ENCODE results near the gene LCN1.
A peak's percentile ranks its signal among the peaks of the same experiment; 100 is the strongest.

LCN1 gene

GRCh38 chr9:135501261-135502167 is 19.7 kb upstream of the LCN1 start:
- H3K4me1 ChIP-seq (ENCODE audit: insufficient read depth, low read length), result 0 out of 2 replicates have a peak, but pooled peaks cover 8% of the 10 kb centered on the region
- H3K9ac ChIP-seq (ENCODE audit: low read depth, low read length), result peak overlapping the region; percentile 98
- WGBS, result 45% methylated on average over 38 of the region's 38 CpGs
- H3K27me3 ChIP-seq (ENCODE audit: insufficient read depth, low read length), result 0 out of 2 replicates have a peak, but pooled peaks cover 7% of the 10 kb centered on the region
- H3K27ac ChIP-seq (ENCODE audit: low read depth, low read length), result no peak overlapping the region; the same call in 1 of the 2 replicates
- peaks cover 40% of the 10 kb centered on the region for H3K36me3 ChIP-seq (ENCODE audit: insufficient read depth, low read length)
- H3K9me3 ChIP-seq (ENCODE audit: insufficient read depth, low read depth, low read length), result no peaks in the 10 kb centered on the region
- H3K4me3 ChIP-seq (ENCODE audit: low read length), result peak overlapping the region; percentile 97

GRCh38 chr9:135502168-135502872 is 18.9 kb upstream of the LCN1 start:
- 94% methylated on average over 15 of the region's 15 CpGs for WGBS
- no peak overlapping the region for H3K9ac ChIP-seq (ENCODE audit: low read depth, low read length)
- H3K4me3 ChIP-seq (ENCODE audit: low read length), result 0 out of 2 replicates have a peak overlapping the region, but pooled peaks have one; percentile 10
- H3K4me1 ChIP-seq (ENCODE audit: insufficient read depth, low read length), result 0 out of 2 replicates have a peak, but pooled peaks cover 8% of the 10 kb centered on the region
- peaks cover 40% of the 10 kb centered on the region for H3K36me3 ChIP-seq (ENCODE audit: insufficient read depth, low read length)
- no peak overlapping the region for H3K27ac ChIP-seq (ENCODE audit: low read depth, low read length)
- H3K27me3 ChIP-seq (ENCODE audit: insufficient read depth, low read length), result 0 out of 2 replicates have a peak, but pooled peaks cover 7% of the 10 kb centered on the region
- no peaks in the 10 kb centered on the region for H3K9me3 ChIP-seq (ENCODE audit: insufficient read depth, low read depth, low read length)

GRCh38 chr9:135502873-135503321 is 18.3 kb upstream of the LCN1 start:
- H3K4me3 ChIP-seq (ENCODE audit: low read length), result no peak overlapping the region
- 94% methylated on average over 16 of the region's 16 CpGs for WGBS

GRCh38 chr9:135503371-135504261 is 17.6 kb upstream of the LCN1 start:
- WGBS, result 96% methylated on average over 41 of the region's 41 CpGs
- H3K9me3 ChIP-seq (ENCODE audit: insufficient read depth, low read depth, low read length), result no peaks in the 10 kb centered on the region
- no peak overlapping the region for H3K4me3 ChIP-seq (ENCODE audit: low read length)
- peaks cover 40% of the 10 kb centered on the region for H3K36me3 ChIP-seq (ENCODE audit: insufficient read depth, low read length)
- H3K27ac ChIP-seq (ENCODE audit: low read depth, low read length), result no peak overlapping the region
- H3K4me1 ChIP-seq (ENCODE audit: insufficient read depth, low read length), result 0 out of 2 replicates have a peak, but pooled peaks cover 8% of the 10 kb centered on the region
- 0 out of 2 replicates have a peak, but pooled peaks cover 7% of the 10 kb centered on the region for H3K27me3 ChIP-seq (ENCODE audit: insufficient read depth, low read length)
- H3K9ac ChIP-seq (ENCODE audit: low read depth, low read length), result no peak overlapping the region

More at GRCh38 chr9:135502873-135503321, 18.3 kb upstream of the LCN1 start:
- H3K36me3 ChIP-seq (ENCODE audit: insufficient read depth, low read length), result peaks cover 40% of the 10 kb centered on the region
- H3K9me3 ChIP-seq (ENCODE audit: insufficient read depth, low read depth, low read length), result no peaks in the 10 kb centered on the region
- 0 out of 2 replicates have a peak, but pooled peaks cover 7% of the 10 kb centered on the region for H3K27me3 ChIP-seq (ENCODE audit: insufficient read depth, low read length)
- H3K4me1 ChIP-seq (ENCODE audit: insufficient read depth, low read length), result 0 out of 2 replicates have a peak, but pooled peaks cover 8% of the 10 kb centered on the region
- no peak overlapping the region for H3K27ac ChIP-seq (ENCODE audit: low read depth, low read length)
- H3K9ac ChIP-seq (ENCODE audit: low read depth, low read length), result no peak overlapping the region

- no peaks in the 10 kb centered on the region for H3K9me3 ChIP-seq (ENCODE audit: insufficient read depth, low read depth, low read length)
These were observed 16.7 kb upstream of the LCN1 start for GRCh38 chr9:135504262-135505243.

GRCh38 chr9:135505406-135506187 is 15.6 kb upstream of the LCN1 start:
- Histone ChIP-seq H3K9ac (ENCODE audit: low read depth, low read length) (no peak overlapping the region), H3K4me3 (ENCODE audit: low read length) (no peak overlapping the region), H3K27me3 (ENCODE audit: insufficient read depth, low read length) (no peaks in the 10 kb centered on the region), H3K27ac (ENCODE audit: low read depth, low read length) (no peak overlapping the region), H3K4me1 (ENCODE audit: insufficient read depth, low read length) (0 out of 2 replicates have a peak, but pooled peaks cover 8% of the 10 kb centered on the region), H3K36me3 (ENCODE audit: insufficient read depth, low read length) (peaks cover 40% of the 10 kb centered on the region), H3K9me3 (ENCODE audit: insufficient read depth, low read depth, low read length) (no peaks in the 10 kb centered on the region)
- 94% methylated on average over 24 of the region's 24 CpGs for WGBS

More at GRCh38 chr9:135504262-135505243, 16.7 kb upstream of the LCN1 start:
- Histone ChIP-seq H3K27ac (ENCODE audit: low read depth, low read length) (no peak overlapping the region), H3K36me3 (ENCODE audit: insufficient read depth, low read length) (peaks cover 40% of the 10 kb centered on the region), H3K4me1 (ENCODE audit: insufficient read depth, low read length) (0 out of 2 replicates have a peak, but pooled peaks cover 8% of the 10 kb centered on the region), H3K9ac (ENCODE audit: low read depth, low read length) (no peak overlapping the region), H3K4me3 (ENCODE audit: low read length) (no peak overlapping the region), H3K27me3 (ENCODE audit: insufficient read depth, low read length) (no peaks in the 10 kb centered on the region)
- WGBS, result 85% methylated on average over 21 of the region's 21 CpGs

GRCh38 chr9:135506327-135507103 is 14.7 kb upstream of the LCN1 start:
- Histone ChIP-seq H3K36me3 (ENCODE audit: insufficient read depth, low read length) (peaks cover 40% of the 10 kb centered on the region), H3K27ac (ENCODE audit: low read depth, low read length) (no peak overlapping the region), H3K9me3 (ENCODE audit: insufficient read depth, low read depth, low read length) (no peaks in the 10 kb centered on the region), H3K4me1 (ENCODE audit: insufficient read depth, low read length) (0 out of 2 replicates have a peak, but pooled peaks cover 6% of the 10 kb centered on the region), H3K27me3 (ENCODE audit: insufficient read depth, low read length) (no peaks in the 10 kb centered on the region), H3K4me3 (ENCODE audit: low read length) (no peak overlapping the region), H3K9ac (ENCODE audit: low read depth, low read length) (no peak overlapping the region)
- 76% methylated on average over 14 of the region's 14 CpGs for WGBS

GRCh38 chr9:135507104-135508035 is 13.9 kb upstream of the LCN1 start:
- Histone ChIP-seq H3K9ac (ENCODE audit: low read depth, low read length) (no peak overlapping the region), H3K27me3 (ENCODE audit: insufficient read depth, low read length) (no peaks in the 10 kb centered on the region), H3K36me3 (ENCODE audit: insufficient read depth, low read length) (peaks cover 31% of the 10 kb centered on the region), H3K4me1 (ENCODE audit: insufficient read depth, low read length) (no peaks in the 10 kb centered on the region), H3K27ac (ENCODE audit: low read depth, low read length) (no peak overlapping the region), H3K9me3 (ENCODE audit: insufficient read depth, low read depth, low read length) (no peaks in the 10 kb centered on the region), H3K4me3 (ENCODE audit: low read length) (no peak overlapping the region)
- 92% methylated on average over 23 of the region's 23 CpGs for WGBS
